Activated gamma-delta T cell treated with anti-CD3 and anti-CD28 coated beads, Interleukin-2, amount 50 U/mL, for 16 hours (primary cell): ENCODE results near the gene STMP1.
A peak's percentile ranks its signal among the peaks of the same experiment; 100 is the strongest.
"Not testable (repeated sequence)": the region's sequence is repeated elsewhere in the genome, so short reads cannot be mapped to it uniquely, and the experiment has no call there.

Experiments used
- DNase-seq: peaks from one replicate; pipeline ENCODE4 v3.0.0-alpha.2; 2020; ENCODE audit warnings: low read depth

The STMP1 gene

GRCh38 chr7:135662373-135663114 is at the start of gene STMP1:
STMP1 (plus strand) TSS chr7:135662514.
- DNase-seq: peak; percentile 95

GRCh38 chr7:135616136-135616535 is 46.2 kb upstream of the STMP1 start:
- no peak for DNase-seq

GRCh38 chr7:135617781-135618180 is 44.5 kb upstream of the STMP1 start:
- DNase-seq: no peak

GRCh38 chr7:135618510-135618909 is 43.8 kb upstream of the STMP1 start:
- DNase-seq: no peak

- DNase-seq: no peak
These were observed 41.9 kb upstream of the STMP1 start for GRCh38 chr7:135620447-135620846.

GRCh38 chr7:135620980-135621850 is 41.1 kb upstream of the STMP1 start:
- DNase-seq: peak; percentile 4

GRCh38 chr7:135634191-135634878 is 28.0 kb upstream of the STMP1 start:
- no peak for DNase-seq

GRCh38 chr7:135639690-135640089 is 22.6 kb upstream of the STMP1 start:
- not testable (repeated sequence) for DNase-seq

GRCh38 chr7:135644154-135644553 is 18.2 kb upstream of the STMP1 start:
- no peak for DNase-seq

GRCh38 chr7:135644729-135645128 is 17.6 kb upstream of the STMP1 start:
- no peak for DNase-seq

- no peak for DNase-seq
These were observed 16.9 kb upstream of the STMP1 start for GRCh38 chr7:135645296-135645904.

- DNase-seq: no peak
These were observed 14.6 kb upstream of the STMP1 start for GRCh38 chr7:135647755-135648154.

GRCh38 chr7:135648235-135648634 is 14.1 kb upstream of the STMP1 start:
- DNase-seq: no peak

GRCh38 chr7:135650831-135651573 is 11.3 kb upstream of the STMP1 start:
- DNase-seq: no peak

- no peak for DNase-seq
These were observed 8.8 kb upstream of the STMP1 start for GRCh38 chr7:135653340-135654080.

GRCh38 chr7:135658564-135658963 is 3.8 kb upstream of the STMP1 start:
- DNase-seq: no peak

- DNase-seq: no peak
These were observed 3.0 kb upstream of the STMP1 start for GRCh38 chr7:135659159-135659846.

- no peak for DNase-seq
These were observed 797 bp upstream of the STMP1 start for GRCh38 chr7:135661311-135662122.

- no peak for DNase-seq
These were observed 266 bp upstream of the STMP1 start for GRCh38 chr7:135662123-135662372.
